Tibial nerve (tissue), 4 donors: ENCODE results near the gene ULK1. TPM values are rescaled to one million over a fixed set of nuclear protein-coding genes. Genes with fewer than 3 reads are reported as not detected.

Experiments
- DNase-seq, 2 donors: peaks; one replicate each; pipeline ENCODE4 v3.0.0-alpha.2; 2019; ENCODE audit warnings: low spot score in 2 of 2
- H3K27ac ChIP-seq, 4 donors: fragments of 200-600 bp; sonication (generic) in 3 of 4; one replicate each; pipeline ENCODE4 v1.5.1; 2017 to 2019; ENCODE audit warnings: mild to moderate bottlenecking in 1 of 4
- H3K27me3 ChIP-seq, 2 donors: fragments of 200-600 bp; sonication (generic) in 1 of 2; one replicate each; pipeline versions ENCODE4 v1.5.1 to v1.6.0; 2017 to 2019
- H3K36me3 ChIP-seq, 3 donors: fragments of 200-600 bp; sonication (generic); one replicate each; pipeline ENCODE4 v1.5.1; 2018 to 2019
- H3K4me1 ChIP-seq, 4 donors: fragments of 200-600 bp; sonication (generic) in 3 of 4; one replicate each; pipeline ENCODE4 v1.5.1; 2017 to 2019
- H3K4me3 ChIP-seq, 4 donors: fragments of 200-600 bp; sonication (generic) in 3 of 4; one replicate each; pipeline ENCODE4 v1.5.1; 2017 to 2019; ENCODE audit warnings: mild to moderate bottlenecking in 1 of 4, moderate library complexity in 1 of 4
- H3K9me3 ChIP-seq, 4 donors: fragments of 200-600 bp; sonication (generic) in 3 of 4; one replicate each; pipeline ENCODE4 v1.5.1; 2017 to 2019
- EP300 ChIP-seq, 2 donors: sonication (generic); formaldehyde crosslinking; IDR thresholded peaks; one replicate each; pipeline ENCODE4 v1.6.1; 2017; ENCODE audit warnings: antibody characterized with exemption in 2 of 2, mild to moderate bottlenecking in 1 of 2
- POLR2A ChIP-seq, 2 donors: fragments of 450-650 bp; IDR thresholded peaks; one replicate each; pipeline ENCODE4 v1.6.1; 2017; ENCODE audit warnings: antibody characterized with exemption in 2 of 2, mild to moderate bottlenecking in 2 of 2, moderate library complexity in 2 of 2
- WGBS, 2 donors: methylation state at CpG; one replicate each; pipeline ENCODE4 v1.1.5; 2018; 5-methylcytosine and 5-hydroxymethylcytosine counted together
- total RNA-seq, 4 donors: library from RNA; depleted of rRNA; stranded (reverse); fragments of >200 nt; gene quantifications; one replicate each; pipeline ENCODE4 v1.1.0, GENCODE V29; 2016
- TF ChIP-seq, protein P1 (sequence below), 5 experiments: fragments of 200-600 bp in 3 of 5; fragments of 450-650 bp in 2 of 5; sonication (generic) in 3 of 5; IDR thresholded peaks; one replicate each; pipeline ENCODE4 v1.5.1; 2016 to 2019; ENCODE audit warnings: antibody characterized with exemption in 5 of 5, mild to moderate bottlenecking in 3 of 5, moderate library complexity in 2 of 5

ULK1 gene
- total RNA-seq, 4 donors from 2014 or later: 19.9 to 52.2 (median 38.0) TPM

DNA sequence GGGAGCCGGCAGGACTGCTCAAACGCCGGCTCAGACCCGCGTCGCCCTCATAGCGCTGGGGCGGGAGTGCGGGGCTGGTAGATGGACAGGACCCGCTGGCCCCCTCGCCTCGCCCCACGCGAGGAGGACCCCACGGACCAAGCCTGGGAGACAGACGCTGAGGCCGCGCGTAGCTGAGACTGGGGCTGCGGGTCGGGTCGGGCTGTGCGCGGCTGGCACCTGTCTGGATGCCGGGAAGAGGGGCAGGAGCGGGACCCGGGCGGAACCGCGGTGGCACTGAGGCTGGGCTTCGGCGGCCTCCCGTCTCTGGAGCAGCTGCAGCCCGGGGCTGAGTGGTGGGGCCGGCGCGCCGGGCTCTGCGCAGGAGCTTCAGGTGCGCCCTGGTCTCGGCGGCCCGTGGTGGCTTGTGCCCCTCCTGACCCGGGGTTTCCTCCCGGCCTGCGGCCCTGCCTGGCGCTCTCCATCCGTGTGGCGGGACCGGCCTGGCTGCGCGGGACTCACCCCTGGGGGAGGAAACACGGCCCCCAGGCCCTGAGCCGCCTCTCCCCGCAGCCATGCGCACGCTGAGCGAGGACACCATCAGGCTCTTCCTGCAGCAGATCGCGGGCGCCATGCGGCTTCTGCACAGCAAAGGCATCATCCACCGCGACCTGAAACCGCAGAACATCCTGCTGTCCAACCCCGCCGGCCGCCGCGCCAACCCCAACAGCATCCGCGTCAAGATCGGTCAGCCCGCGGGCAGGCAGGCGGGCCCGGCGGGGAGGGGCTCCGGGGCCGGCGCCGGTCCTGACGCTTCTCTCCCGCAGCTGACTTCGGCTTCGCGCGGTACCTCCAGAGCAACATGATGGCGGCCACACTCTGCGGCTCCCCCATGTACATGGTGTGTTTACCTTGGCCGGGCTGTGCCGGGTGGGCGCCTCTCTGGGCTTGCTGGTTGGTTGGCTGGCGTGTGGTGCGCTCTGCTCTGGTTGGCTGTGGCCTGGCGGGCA is 14.0 kb downstream of the ULK1 start:
- no peak for DNase-seq
- H3K36me3 ChIP-seq: peaks cover 0 to 70% (median 25%) of the 10 kb centered on the region in 3 donors

DNA sequence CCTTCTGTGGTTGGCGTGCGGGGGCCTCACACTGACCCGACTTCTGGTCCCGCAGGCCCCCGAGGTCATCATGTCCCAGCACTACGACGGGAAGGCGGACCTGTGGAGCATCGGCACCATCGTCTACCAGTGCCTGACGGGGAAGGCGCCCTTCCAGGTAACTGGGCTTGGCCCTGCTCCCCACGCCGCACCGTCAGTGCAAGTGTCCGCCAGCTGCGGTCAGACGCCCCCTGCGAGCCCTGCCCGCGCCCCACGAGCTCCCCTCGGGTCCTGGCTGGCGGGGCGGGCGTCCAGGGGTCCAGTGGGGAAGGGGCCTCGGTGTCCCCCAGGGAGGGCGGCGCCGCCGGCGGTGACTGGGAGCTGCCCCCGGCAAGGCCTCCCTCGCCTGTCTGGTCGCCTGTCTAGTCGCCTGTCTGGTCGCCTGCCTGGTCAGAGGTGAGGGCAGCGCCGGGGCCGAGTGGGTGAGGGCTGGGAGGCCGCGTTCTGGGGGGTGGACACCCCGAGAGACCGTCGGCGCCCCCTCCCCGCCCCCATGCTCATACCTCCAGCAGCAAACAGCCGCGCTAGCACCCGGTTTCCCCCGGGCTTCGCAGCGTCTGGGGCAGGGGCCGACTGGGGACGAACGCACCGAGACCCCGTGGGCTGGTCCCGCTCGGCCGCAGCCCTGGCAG is 14.8 kb downstream of the ULK1 start:
- no peak for DNase-seq
- TF ChIP-seq POLR2A (IDR thresholded peaks at IDR 0.05): no peak
- no peak for TF ChIP-seq EP300 (IDR thresholded peaks at IDR 0.05)
- TF ChIP-seq, protein P1, sequence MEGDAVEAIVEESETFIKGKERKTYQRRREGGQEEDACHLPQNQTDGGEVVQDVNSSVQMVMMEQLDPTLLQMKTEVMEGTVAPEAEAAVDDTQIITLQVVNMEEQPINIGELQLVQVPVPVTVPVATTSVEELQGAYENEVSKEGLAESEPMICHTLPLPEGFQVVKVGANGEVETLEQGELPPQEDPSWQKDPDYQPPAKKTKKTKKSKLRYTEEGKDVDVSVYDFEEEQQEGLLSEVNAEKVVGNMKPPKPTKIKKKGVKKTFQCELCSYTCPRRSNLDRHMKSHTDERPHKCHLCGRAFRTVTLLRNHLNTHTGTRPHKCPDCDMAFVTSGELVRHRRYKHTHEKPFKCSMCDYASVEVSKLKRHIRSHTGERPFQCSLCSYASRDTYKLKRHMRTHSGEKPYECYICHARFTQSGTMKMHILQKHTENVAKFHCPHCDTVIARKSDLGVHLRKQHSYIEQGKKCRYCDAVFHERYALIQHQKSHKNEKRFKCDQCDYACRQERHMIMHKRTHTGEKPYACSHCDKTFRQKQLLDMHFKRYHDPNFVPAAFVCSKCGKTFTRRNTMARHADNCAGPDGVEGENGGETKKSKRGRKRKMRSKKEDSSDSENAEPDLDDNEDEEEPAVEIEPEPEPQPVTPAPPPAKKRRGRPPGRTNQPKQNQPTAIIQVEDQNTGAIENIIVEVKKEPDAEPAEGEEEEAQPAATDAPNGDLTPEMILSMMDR (IDR thresholded peaks at IDR 0.05): no peak
- WGBS, 2 donors: 90 to 93% methylated on average over 42 to 48 of the region's 61 CpGs

More for the DNA sequence above, 14.0 kb downstream of the ULK1 start:
- TF ChIP-seq, protein P1 (IDR thresholded peaks at IDR 0.05): no peak
- no peak for TF ChIP-seq EP300 (IDR thresholded peaks at IDR 0.05)
- TF ChIP-seq POLR2A (IDR thresholded peaks at IDR 0.05): no peak
- H3K27ac ChIP-seq: no peak overlapping the region
- WGBS, 2 donors: 95 to 97% methylated on average over 58 to 76 of the region's 96 CpGs
- peaks cover 0 to 31% (median 7%) of the 10 kb centered on the region in 4 donors for H3K4me1 ChIP-seq
- no peaks in the 10 kb centered on the region for H3K9me3 ChIP-seq
- H3K4me3 ChIP-seq: no peak overlapping the region
- H3K27me3 ChIP-seq: no peaks in the 10 kb centered on the region

DNA sequence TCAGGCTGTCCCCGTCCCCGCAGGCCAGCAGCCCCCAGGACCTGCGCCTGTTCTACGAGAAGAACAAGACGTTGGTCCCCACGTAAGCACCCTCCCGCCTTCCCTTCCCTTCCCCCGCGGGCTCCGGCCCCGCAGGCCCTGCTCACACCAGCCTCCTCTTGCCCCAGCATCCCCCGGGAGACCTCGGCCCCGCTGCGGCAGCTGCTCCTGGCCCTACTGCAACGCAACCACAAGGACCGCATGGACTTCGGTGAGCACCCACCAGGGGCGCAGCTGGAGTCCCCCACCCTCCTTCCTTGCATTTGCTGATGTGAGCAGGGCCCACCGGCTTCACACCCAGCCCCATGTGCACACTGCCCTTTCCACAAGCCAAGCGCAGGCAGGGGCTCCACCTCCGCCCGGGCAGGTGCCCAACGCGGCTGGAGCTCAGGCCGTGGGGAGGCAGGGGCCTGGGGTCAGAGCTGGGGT is 15.4 kb downstream of the ULK1 start:
- DNase-seq: no peak
- 87 to 90% methylated on average over 15 to 24 of the region's 26 CpGs for WGBS, 2 donors
- no peak for TF ChIP-seq EP300 (IDR thresholded peaks at IDR 0.05)
- TF ChIP-seq, protein P1 (IDR thresholded peaks at IDR 0.05): no peak
- no peak for TF ChIP-seq POLR2A (IDR thresholded peaks at IDR 0.05)

More for the DNA sequence above, 14.8 kb downstream of the ULK1 start:
- Histone ChIP-seq H3K36me3 (peaks cover 0 to 76% (median 25%) of the 10 kb centered on the region in 3 donors), H3K4me3 (no peak overlapping the region), H3K27me3 (no peaks in the 10 kb centered on the region), H3K27ac (no peak overlapping the region), H3K9me3 (no peaks in the 10 kb centered on the region), H3K4me1 (peaks cover 0 to 22% (median 7%) of the 10 kb centered on the region in 4 donors)

DNA sequence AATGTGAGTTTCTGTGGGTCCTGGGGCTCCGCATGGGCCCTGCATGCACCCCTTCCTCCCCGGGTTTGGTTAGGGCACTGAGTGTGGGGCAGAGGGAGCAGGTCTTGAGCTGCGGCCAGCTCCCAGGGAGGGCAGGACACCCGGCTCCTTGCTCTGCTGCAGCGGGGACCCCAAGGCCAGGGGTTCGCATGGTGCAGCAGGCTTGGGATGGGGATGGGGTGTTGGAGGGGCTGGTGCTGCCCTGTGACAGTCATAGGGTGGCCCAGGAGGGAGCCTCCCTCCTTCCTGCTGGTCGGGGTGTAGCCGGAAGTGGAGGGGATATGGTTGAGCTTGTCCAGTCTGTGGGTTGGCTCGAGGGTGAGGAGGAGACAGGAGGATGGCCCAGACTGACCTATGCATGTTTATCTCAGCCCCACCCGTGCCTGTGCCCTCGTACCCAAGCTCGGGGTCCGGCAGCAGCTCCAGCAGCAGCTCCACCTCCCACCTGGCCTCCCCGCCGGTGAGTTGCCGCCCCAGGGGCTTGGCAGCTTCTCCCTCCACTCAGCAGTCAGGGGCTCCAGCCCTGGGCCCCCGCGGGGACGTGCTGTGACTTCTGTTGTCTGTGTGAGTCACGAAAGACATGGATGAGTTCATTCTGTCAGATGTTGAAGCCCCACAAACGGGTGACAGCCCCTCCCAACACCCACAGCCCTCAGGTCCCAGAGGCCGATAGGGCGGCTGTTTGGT is 16.0 kb downstream of the ULK1 start:
- Histone ChIP-seq H3K36me3 (peaks cover 0 to 89% (median 31%) of the 10 kb centered on the region in 3 donors), H3K9me3 (no peaks in the 10 kb centered on the region), H3K4me3 (no peak overlapping the region), H3K4me1 (peaks cover 0 to 17% (median 7%) of the 10 kb centered on the region in 4 donors), H3K27me3 (no peaks in the 10 kb centered on the region), H3K27ac (no peak overlapping the region)
- TF ChIP-seq POLR2A (IDR thresholded peaks at IDR 0.05) (no peak), EP300 (IDR thresholded peaks at IDR 0.05) (no peak)
- TF ChIP-seq, protein P1 (IDR thresholded peaks at IDR 0.05): no peak
- 81% methylated on average over 21 to 22 of the region's 23 CpGs for WGBS, 2 donors
- DNase-seq: no peak

More for the DNA sequence above, 15.4 kb downstream of the ULK1 start:
- H3K9me3 ChIP-seq: no peaks in the 10 kb centered on the region
- H3K4me3 ChIP-seq: no peak overlapping the region
- H3K4me1 ChIP-seq: peaks cover 0 to 17% (median 7%) of the 10 kb centered on the region in 4 donors
- peaks cover 0 to 82% (median 25%) of the 10 kb centered on the region in 3 donors for H3K36me3 ChIP-seq
- H3K27ac ChIP-seq: no peak overlapping the region
- H3K27me3 ChIP-seq: no peaks in the 10 kb centered on the region
